ENCODE measurements around the gene SF3A2. TPM values are rescaled to one million over a fixed set of nuclear protein-coding genes. Genes with fewer than 3 reads are reported as not detected.

The SF3A2 gene
- total RNA-seq, 1 donor = 101 TPM

DNA sequence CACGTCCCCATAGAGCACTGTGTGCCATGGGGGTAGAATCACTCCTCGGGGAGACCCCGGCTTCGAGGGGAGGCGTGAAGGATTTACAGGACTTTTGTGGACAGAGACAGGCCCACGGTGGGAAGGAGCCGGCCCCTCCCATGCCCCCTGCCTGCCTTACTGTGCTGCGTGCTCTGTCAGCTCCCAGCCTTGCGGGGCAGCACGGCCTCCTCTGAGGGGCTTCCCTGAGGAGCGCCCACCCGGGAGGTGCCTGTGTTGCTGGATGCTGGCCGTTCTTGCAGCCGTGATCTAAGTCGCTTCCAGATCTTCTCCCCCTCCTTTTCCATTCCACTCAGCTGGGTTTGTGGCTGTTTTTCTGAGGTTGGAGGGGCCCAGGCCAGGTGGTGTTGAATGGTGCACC is 29.6 kb upstream of the SF3A2 start:
- DNase-seq (ENCODE audit: low read depth in 2 of 3, low spot score in 2 of 3) = no peak

- peak in 1 of 3 donors; percentile 11 for DNase-seq (ENCODE audit: low read depth in 2 of 3, low spot score in 2 of 3)
Observed at GRCh38 chr19:2207991-2208860, 28.4 kb upstream of the SF3A2 start.

GRCh38 chr19:2208975-2209374 is 27.6 kb upstream of the SF3A2 start:
- no peak for DNase-seq (ENCODE audit: low read depth in 2 of 3, low spot score in 2 of 3)

GRCh38 chr19:2209408-2209807 is 27.2 kb upstream of the SF3A2 start:
- DNase-seq (ENCODE audit: low read depth in 2 of 3, low spot score in 2 of 3) = no peak

- DNase-seq (ENCODE audit: low read depth in 2 of 3, low spot score in 2 of 3) = no peak
Observed at GRCh38 chr19:2210206-2210605, 26.4 kb upstream of the SF3A2 start.

DNA sequence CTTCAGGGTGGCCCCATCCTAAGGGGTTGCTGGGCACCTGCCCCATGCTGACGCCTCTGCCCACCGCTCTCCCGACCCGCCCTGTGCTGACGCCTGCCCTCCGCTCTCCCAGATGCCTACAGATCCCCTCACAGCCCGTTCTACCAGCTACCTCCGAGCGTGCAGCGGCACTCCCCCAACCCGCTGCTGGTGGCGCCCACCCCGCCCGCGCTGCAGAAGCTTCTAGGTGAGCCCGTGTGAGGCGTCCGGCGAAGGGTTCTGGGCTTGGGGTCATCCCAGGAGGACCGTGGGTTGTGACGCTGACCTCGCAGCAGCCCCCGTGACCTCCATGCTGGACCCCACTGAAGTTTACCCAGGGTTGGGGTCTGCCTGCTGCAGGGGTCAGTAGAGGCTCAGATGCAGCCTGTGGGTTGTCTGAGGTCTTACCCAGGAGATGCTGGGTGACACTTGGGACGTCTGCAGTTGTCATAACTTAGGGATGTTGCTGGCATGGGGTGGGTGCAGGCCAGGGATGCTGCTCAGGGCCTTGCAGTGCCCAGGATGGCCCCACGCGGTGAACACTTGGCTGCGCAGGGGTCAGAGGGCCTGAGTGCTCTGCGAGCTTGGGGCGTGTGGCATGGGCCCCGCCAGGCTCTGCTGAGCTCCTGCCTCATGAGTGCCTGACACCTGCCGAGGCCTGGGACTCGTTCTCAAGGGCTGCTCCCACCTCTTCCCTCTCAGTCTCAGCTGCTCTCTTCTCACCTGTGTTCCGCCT is 25.5 kb upstream of the SF3A2 start:
- no peak for DNase-seq (ENCODE audit: low read depth in 2 of 3, low spot score in 2 of 3)

DNA sequence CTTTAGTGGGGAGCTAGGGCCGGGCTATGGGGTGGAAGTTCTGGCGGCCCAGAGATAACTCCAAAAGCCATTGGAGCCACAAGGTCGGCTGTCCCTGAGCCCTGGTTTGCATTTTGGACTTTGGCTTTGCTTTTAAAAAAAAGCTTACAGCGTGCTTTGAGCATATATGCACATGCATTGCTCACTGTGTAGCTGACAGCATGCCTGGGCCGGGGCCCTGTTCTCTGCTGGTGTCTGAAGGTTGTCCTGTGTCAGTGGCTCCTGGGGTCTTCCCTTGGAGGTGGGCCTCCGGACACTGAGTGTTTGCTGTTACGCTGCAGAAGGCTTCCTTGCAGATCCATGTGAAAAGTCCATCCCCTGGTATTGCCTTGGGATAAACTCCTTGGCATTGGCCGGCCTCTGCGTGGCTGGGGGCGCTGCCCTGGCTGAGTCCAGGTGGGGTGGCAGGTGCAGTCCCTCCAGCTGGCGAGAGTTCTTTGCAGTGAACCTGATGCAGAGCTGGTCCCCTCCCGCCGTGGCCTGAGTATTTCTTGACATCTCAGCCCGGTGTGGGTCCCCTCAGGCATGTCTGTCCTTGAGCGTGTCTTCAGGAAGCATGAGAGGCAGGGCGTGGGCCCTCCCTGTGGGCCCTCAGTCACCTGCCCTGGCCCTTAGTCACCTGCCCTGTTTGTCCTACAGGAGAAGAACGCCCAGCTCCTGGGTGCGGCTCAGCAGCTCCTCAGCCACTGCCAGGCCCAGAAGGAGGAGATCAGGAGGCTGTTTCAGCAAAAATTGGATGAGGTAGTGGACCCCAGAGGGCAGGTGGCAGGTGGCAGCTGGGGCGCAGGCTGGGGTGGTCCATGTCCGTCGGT is 23.5 kb upstream of the SF3A2 start:
- no peak for DNase-seq (ENCODE audit: low read depth in 2 of 3, low spot score in 2 of 3)

DNA sequence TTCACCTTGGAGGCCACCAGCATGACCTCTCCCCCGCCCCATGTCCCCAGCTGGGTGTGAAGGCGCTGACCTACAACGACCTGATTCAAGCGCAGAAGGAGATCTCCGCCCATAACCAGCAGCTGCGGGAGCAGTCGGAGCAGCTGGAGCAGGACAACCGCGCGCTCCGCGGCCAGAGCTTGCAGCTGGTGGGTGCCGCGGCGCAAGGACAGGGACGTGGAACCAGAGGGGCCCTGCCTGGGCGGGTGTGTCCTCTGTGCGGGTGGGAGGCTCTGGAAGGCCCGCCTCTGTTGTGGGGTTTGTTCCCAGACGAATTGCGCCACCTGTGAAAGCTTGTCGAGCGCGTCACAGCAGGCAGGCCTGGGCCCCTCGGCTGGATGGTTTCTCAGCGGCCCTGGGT is 22.8 kb upstream of the SF3A2 start:
- no peak for DNase-seq (ENCODE audit: low read depth in 2 of 3, low spot score in 2 of 3)

- no peak for DNase-seq (ENCODE audit: low read depth in 2 of 3, low spot score in 2 of 3)
Observed at GRCh38 chr19:2214251-2214650, 22.4 kb upstream of the SF3A2 start.

- peak in 1 of 3 donors; percentile 19 for DNase-seq (ENCODE audit: low read depth in 2 of 3, low spot score in 2 of 3)
Observed at GRCh38 chr19:2215281-2215751, 21.3 kb upstream of the SF3A2 start.

GRCh38 chr19:2216361-2217225 is 20.0 kb upstream of the SF3A2 start:
- no peak for DNase-seq (ENCODE audit: low read depth in 2 of 3, low spot score in 2 of 3)

GRCh38 chr19:2217591-2217990 is 19.0 kb upstream of the SF3A2 start:
- no peak for DNase-seq (ENCODE audit: low read depth in 2 of 3, low spot score in 2 of 3)

DNA sequence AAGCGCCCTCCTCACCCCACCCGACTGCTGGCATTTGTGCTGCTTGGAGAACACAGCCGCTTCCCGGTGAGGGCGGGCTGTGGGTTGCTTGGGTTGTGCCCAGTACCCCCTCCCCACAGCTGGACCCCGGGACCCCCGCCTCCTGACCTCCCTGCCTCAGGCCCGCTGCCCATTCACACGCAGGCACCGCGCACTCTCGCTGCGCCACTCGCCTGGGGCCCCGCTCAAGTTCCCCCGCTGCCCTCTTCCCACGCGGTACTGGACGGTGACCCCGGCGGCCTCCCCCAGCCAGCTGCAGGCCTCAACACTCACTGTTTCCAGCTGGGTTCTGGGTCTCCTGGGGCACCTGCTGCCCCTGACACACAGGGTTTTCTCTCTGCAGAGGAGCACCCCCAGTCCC is 16.9 kb upstream of the SF3A2 start:
- DNase-seq (ENCODE audit: low read depth in 2 of 3, low spot score in 2 of 3) = no peak

GRCh38 chr19:2221250-2221831 is 15.3 kb upstream of the SF3A2 start:
- DNase-seq (ENCODE audit: low read depth in 2 of 3, low spot score in 2 of 3) = no peak

DNA sequence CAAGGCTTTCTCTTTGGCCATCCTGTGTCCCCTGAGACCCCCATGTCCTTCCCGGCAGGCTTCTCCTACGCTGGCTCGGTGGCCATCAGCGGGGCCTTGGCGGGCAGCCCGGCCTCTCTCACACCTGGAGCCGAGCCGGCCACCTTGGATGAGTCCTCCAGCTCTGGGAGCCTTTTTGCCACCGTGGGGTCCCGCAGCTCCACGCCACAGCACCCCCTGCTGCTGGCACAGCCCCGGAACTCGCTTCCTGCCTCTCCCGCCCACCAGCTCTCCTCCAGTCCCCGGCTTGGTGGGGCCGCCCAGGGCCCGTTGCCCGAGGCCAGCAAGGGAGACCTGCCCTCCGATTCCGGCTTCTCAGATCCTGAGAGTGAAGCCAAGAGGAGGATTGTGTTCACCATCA is 14.7 kb upstream of the SF3A2 start:
- no peak for DNase-seq (ENCODE audit: low read depth in 2 of 3, low spot score in 2 of 3)

DNA sequence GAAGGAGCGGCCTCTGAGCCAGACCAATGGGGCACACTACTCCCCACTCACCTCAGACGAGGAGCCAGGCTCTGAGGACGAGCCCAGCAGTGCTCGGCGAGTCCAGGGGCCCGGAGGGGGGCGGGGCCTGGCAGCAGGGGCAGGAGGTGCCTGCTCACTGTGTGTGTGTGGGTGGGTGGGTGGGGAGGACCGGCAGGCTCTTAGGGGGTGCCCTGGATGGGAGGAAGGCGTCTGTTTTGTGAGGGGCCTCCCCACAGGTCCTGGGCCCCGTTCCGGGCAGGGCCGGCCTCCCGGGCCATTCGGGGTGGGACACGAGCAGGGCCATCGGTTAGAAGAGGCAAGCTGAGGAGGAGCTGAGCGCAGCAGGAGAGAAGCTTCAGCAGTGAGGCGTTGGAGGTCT is 13.2 kb upstream of the SF3A2 start:
- DNase-seq (ENCODE audit: low read depth in 2 of 3, low spot score in 2 of 3) = no peak

DNA sequence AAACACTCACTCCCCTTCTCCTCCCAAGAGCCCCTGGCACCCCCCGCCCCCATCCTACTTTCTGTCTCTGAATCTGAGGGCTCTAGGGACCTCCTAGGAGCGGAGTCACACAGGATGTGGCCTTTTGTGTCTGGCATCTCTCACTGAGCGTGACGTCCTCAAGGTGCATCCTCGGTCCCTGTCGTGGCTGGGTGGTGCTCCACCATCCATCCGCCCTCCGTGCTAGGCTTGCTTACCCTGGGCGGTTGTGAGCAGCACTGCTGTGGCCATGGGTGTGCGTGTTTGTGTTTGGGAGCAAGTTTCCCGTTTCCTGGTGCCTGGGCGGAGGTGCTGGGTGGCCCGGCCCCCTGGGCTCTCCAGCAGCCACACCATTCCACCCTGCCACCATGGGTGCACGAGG is 12.7 kb upstream of the SF3A2 start:
- DNase-seq (ENCODE audit: low read depth in 2 of 3, low spot score in 2 of 3) = no peak

DNA sequence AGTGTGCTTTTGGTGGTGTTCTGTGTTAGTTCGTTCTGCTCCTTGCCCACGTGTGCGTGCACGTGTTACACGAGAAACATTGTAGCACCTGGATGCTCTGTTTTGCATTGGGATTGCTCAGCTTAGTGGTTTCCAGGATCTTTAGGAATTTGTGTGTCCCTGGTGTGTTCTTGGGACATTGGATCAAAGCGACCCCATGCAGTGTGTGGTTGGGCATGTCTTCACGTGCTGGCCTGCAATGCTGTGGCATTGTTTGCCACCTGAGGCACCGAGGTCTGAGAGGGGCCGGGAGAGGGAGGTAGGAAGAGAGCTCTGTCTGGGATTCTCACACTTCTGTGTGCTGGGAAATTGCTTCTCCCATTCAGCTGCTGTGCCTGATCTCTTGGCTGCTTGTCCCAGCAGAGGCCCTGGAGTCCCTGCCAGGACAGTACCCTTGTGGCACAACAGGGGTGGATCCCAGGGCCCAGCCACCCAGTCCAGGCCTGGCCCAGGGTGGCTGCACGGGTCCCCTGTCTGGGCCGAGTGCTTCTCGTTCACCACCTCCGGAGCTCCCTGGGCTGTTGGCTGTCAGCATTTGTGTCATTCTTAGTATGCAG is 11.8 kb upstream of the SF3A2 start:
- DNase-seq (ENCODE audit: low read depth in 2 of 3, low spot score in 2 of 3) = no peak

GRCh38 chr19:2225415-2226050 is 11.1 kb upstream of the SF3A2 start:
- no peak for DNase-seq (ENCODE audit: low read depth in 2 of 3, low spot score in 2 of 3)
